ENCODE data around the gene DRAP1. TPM values are rescaled to one million over a fixed set of nuclear protein-coding genes. Genes with fewer than 3 reads are reported as not detected.
A peak's percentile ranks its signal among the peaks of the same experiment; 100 is the strongest.

Gene DRAP1
- polyA plus RNA-seq, 2 of the 4 experiments (the other 2 are of a cell fraction): 73.7 to 143 TPM

DNA sequence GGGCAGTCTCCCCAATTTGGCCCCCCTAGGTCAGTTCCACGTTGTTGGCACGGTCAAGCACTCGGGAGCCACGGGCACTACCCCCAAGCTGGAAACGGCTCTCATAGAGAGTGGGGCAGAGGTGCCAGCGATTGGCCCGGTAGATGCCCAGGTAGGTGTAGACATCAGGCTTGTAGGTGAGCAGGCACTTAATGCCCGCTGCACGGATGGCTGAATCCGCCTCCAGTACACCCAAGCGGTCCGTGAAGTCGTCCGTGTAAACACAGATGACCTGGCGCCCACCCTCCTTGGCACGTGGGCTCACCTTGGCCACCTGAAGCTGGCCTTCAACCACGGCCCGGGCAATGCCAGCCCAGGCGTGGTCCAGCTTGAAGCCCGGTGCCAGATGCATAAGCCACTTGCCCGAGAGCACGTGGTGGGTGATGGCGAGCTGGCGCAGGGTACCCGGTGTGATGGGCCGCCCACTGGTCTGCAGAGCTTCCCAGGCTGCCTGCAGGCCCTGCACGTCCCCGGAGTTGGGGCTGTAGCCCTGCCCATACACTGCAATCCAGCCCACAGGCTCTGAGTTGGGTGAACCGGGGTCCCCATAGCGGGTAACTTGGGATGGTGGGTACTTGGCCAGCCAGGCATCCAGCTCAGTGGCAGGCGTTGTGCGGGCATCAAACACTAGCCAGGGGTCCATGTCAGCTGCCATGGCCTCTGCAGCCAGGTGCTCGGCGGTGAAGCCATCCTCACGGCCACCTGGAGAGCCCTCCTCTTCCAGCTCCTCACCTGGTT is 1.6 kb upstream of the DRAP1 start:
- no peaks in the 10 kb centered on the region for H3K9me3 ChIP-seq
- TF ChIP-seq, protein P1, sequence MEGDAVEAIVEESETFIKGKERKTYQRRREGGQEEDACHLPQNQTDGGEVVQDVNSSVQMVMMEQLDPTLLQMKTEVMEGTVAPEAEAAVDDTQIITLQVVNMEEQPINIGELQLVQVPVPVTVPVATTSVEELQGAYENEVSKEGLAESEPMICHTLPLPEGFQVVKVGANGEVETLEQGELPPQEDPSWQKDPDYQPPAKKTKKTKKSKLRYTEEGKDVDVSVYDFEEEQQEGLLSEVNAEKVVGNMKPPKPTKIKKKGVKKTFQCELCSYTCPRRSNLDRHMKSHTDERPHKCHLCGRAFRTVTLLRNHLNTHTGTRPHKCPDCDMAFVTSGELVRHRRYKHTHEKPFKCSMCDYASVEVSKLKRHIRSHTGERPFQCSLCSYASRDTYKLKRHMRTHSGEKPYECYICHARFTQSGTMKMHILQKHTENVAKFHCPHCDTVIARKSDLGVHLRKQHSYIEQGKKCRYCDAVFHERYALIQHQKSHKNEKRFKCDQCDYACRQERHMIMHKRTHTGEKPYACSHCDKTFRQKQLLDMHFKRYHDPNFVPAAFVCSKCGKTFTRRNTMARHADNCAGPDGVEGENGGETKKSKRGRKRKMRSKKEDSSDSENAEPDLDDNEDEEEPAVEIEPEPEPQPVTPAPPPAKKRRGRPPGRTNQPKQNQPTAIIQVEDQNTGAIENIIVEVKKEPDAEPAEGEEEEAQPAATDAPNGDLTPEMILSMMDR (IDR thresholded peaks at IDR 0.05): no peak
- no peak for TF ChIP-seq HDAC2 (IDR thresholded peaks at IDR 0.05)
- no peak for TF ChIP-seq TP53 (CRISPR knock-in tag; IDR thresholded peaks at IDR 0.05)
- TF ChIP-seq NFE2L2 (conservative IDR thresholded peaks at IDR 0.05; ENCODE audit: low read length): no peak
- TF ChIP-seq NR3C1 (IDR thresholded peaks at IDR 0.05): no peak
- no peak for TF ChIP-seq CHD2 (IDR thresholded peaks at IDR 0.05; ENCODE audit: low read length, partially characterized antibody)
- TF ChIP-seq HOXB5 (CRISPR knock-in tag; IDR thresholded peaks at IDR 0.05): no peak
- no peak for TF ChIP-seq FOSL2 (IDR thresholded peaks at IDR 0.05)
- no peak for TF ChIP-seq FOSL2 (CRISPR knock-in tag; IDR thresholded peaks at IDR 0.05)
- TF ChIP-seq BHLHE40 (IDR thresholded peaks at IDR 0.05; ENCODE audit: low read depth, low read length): no peak
- TF ChIP-seq GATA3 (IDR thresholded peaks at IDR 0.05; ENCODE audit: borderline replicate concordance): no peak
- 93% methylated on average over 31 of the region's 35 CpGs for WGBS (ENCODE audit: missing lambda C conversion rate)
- CTCF ChIA-PET: interaction anchor here (1.2 to 31.6 kb wide), 2 partner anchors 24 to 47 kb away, joined by 3 to 618 read pairs; partner anchors contain the start of genes CCDC85B, FIBP and FOSL1
- peak overlapping the region; percentile 98 for H3K4me2 ChIP-seq
- H3K27ac ChIP-seq: peak overlapping the region; percentile 95 to 100
- peaks cover 60% of the 10 kb centered on the region for H3K4me1 ChIP-seq
- DNase-seq (ENCODE audit: low read depth in 1 of 2, low spot score in 1 of 2) (no peak), FAIRE-seq (no peak), ATAC-seq (no peak)
- peak overlapping the region; percentile 97 for H3K4me3 ChIP-seq
- POLR2A ChIA-PET: interaction anchor here (0.6 to 1.9 kb wide), 6 partner anchors 15 to 29 kb away, joined by 3 to 8 read pairs (median 6); partner anchors contain the start of genes CCDC85B and FIBP

DNA sequence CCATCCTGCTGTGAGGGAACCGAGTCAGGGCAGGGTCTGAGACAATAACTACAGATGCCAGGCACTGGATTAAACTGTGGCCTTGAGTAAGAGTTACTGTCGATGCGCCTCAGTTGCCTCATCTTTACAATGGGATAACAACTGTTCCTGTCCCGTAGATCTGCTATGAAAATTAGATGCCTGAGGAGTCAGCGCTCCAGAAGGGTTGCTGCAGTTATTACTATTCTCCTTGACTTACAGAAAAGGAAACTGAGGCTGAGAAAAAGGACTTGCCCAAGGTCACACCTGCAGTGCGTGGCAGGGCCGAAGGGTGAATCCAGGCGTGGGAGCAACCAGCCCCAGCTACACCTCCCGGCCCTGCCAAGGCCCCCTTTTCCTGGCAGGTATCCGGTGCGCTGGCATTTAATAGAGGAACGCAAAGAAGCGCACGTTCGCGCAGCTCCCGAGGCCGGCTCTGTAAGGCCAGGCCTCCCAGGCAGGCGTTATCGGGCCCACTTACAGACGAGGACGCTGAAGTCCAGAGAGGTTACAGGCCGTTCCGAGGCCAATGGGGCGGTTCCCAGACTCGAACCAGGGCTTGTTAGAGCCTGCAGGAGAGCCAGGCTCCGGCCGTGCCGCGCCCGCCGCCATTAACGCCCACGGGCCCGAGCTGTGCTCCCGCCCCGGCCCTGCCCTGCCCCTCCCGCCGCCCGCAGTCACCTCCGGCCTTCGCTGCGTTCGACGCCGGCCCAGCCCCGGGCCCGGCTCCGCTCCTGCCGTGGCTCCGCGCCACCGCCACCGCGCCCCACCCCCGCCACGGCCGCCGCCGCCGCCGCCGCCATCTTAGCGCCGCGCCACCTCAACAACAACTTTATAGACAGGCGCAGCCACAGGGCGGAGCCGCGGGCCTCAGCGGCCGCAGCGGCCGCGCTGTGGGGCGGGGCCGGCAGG is 750 bp upstream of the DRAP1 start, which contains the start of gene C11orf68:
TSS of gene C11orf68 (minus strand) at position 852 of the 930 bp plus-strand sequence. CDS start at position 821, 31 bp downstream.
- Histone ChIP-seq H3K9me3 (no peaks in the 10 kb centered on the region), H3K4me3 (peak within 1 kb of the TSS; percentile 97), H3K27ac (peak within 1 kb of the TSS; percentile 95 to 100), H3K4me1 (peaks cover 51% of the 10 kb centered on the region), H3K4me2 (peak within 1 kb of the TSS; percentile 98)
- POLR2A ChIA-PET: interaction anchor here (1.0 to 1.9 kb wide), 6 partner anchors 16 to 30 kb away, joined by 3 to 7 read pairs (median 5); partner anchors contain the start of genes CCDC85B, FIBP and FOSL1
- DNase-seq (ENCODE audit: low read depth in 1 of 2, low spot score in 1 of 2): peak in 1 of 2 experiments; percentile 62
- no peak for FAIRE-seq
- peak; percentile 5 to 40; a peak in 5 of 6 replicates for ATAC-seq
- WGBS (ENCODE audit: missing lambda C conversion rate): 8% methylated on average over 28 of the region's 77 CpGs
- CTCF ChIA-PET: interaction anchor here (1.2 to 31.6 kb wide), 2 partner anchors 25 to 48 kb away, joined by 3 to 618 read pairs; partner anchors contain the start of genes CCDC85B, FIBP and FOSL1
- TF ChIP-seq, protein P2, sequence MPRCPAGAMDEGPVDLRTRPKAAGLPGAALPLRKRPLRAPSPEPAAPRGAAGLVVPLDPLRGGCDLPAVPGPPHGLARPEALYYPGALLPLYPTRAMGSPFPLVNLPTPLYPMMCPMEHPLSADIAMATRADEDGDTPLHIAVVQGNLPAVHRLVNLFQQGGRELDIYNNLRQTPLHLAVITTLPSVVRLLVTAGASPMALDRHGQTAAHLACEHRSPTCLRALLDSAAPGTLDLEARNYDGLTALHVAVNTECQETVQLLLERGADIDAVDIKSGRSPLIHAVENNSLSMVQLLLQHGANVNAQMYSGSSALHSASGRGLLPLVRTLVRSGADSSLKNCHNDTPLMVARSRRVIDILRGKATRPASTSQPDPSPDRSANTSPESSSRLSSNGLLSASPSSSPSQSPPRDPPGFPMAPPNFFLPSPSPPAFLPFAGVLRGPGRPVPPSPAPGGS (IDR thresholded peaks at IDR 0.05): peak; percentile 84
- peak in 1 of 2 experiments; percentile 87; a peak in 4 of 5 replicates for TF ChIP-seq JUN (IDR thresholded peaks at IDR 0.05)
- TF ChIP-seq, protein P3, sequence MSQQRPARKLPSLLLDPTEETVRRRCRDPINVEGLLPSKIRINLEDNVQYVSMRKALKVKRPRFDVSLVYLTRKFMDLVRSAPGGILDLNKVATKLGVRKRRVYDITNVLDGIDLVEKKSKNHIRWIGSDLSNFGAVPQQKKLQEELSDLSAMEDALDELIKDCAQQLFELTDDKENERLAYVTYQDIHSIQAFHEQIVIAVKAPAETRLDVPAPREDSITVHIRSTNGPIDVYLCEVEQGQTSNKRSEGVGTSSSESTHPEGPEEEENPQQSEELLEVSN (IDR thresholded peaks at IDR 0.05; ENCODE audit: borderline replicate concordance, low read depth): no peak
- TF ChIP-seq PHF8 (IDR thresholded peaks at IDR 0.05; ENCODE audit: borderline replicate concordance, low read depth): peak; percentile 86; the same call in 1 of the 2 replicates
- TF ChIP-seq HOXB13 (CRISPR knock-in tag; IDR thresholded peaks at IDR 0.05; ENCODE audit: low read depth): no peak
- TF ChIP-seq CHD4 (IDR thresholded peaks at IDR 0.05; ENCODE audit: borderline replicate concordance): no peak
- peak; percentile 87 for TF ChIP-seq POLR2A (IDR thresholded peaks at IDR 0.05; ENCODE audit: low read length)
- no peak for TF ChIP-seq HEYL (CRISPR knock-in tag; IDR thresholded peaks at IDR 0.05)
- no peak for TF ChIP-seq HOXB5 (CRISPR knock-in tag; IDR thresholded peaks at IDR 0.05)
- TF ChIP-seq FOXS1 (CRISPR knock-in tag; IDR thresholded peaks at IDR 0.05): no peak
- no peak for TF ChIP-seq JUNB (IDR thresholded peaks at IDR 0.05)
- TF ChIP-seq, protein P4, sequence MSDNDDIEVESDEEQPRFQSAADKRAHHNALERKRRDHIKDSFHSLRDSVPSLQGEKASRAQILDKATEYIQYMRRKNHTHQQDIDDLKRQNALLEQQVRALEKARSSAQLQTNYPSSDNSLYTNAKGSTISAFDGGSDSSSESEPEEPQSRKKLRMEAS (IDR thresholded peaks at IDR 0.05): peak; percentile 34; the same call in 1 of the 2 replicates
- no peak for TF ChIP-seq MAFK (IDR thresholded peaks at IDR 0.05; ENCODE audit: partially characterized antibody)
- TF ChIP-seq FOSB (CRISPR knock-in tag; IDR thresholded peaks at IDR 0.05): no peak
- peak; percentile 92 for TF ChIP-seq KDM1A (IDR thresholded peaks at IDR 0.05; ENCODE audit: low read depth)
- no peak for TF ChIP-seq ESRRA (IDR thresholded peaks at IDR 0.05; ENCODE audit: borderline replicate concordance, low read length)
- TF ChIP-seq BHLHE40 (IDR thresholded peaks at IDR 0.05; ENCODE audit: low read depth, low read length): no peak
- TF ChIP-seq TP53 (CRISPR knock-in tag; IDR thresholded peaks at IDR 0.05): no peak; the same call in 1 of the 2 replicates
- TF ChIP-seq MYC (IDR thresholded peaks at IDR 0.05; ENCODE audit: borderline replicate concordance, low read length): no peak
- peak; percentile 71 for TF ChIP-seq HDAC2 (IDR thresholded peaks at IDR 0.05)
- no peak for TF ChIP-seq CHD2 (IDR thresholded peaks at IDR 0.05; ENCODE audit: low read length, partially characterized antibody)

Data from A549 (cell line).